ENCODE results near the gene TMX1.

Gene TMX1

DNA sequence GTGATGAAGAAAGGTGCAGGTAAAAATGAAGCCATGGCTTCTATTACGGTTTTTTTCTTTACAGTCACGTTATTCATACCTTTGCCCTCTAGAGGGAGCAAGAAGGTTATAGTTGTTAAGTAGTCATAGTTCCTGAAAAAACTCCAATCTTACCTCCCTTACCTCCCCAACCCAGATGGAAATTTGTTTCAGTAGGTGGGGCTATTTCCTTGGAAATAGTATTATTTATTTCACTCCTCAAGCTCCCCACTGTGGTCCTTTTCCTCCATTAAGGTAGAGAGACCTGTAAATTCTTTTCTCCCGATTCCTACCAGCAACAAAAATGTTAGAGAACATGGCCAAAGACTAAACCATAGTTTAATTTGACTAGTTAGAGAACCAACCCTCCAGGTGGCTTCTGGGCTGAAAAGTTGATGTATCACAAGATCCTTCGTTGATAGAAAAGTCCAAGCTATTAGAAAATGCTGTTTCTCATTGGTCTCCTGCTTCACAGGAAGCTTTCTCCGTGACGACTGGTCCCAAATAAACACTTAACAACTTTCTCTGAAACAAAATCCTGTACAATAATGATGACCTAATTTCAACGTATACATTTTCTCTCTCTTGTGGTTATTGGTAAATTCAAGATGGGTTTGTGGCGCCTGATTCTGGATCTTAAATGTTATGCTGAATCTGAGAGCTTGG lies 43.5 kb downstream of the TMX1 start:
- Histone ChIP-seq H3K9me3 (ENCODE audit: control insufficient read depth, insufficient read depth, low read length) (no peaks in the 10 kb centered on the region), H3K4me1 (ENCODE audit: control insufficient read depth, insufficient read depth, low read length) (no peaks in the 10 kb centered on the region), H3K27me3 (ENCODE audit: control insufficient read depth, insufficient read depth, low read length) (no peaks in the 10 kb centered on the region), H3K9ac (ENCODE audit: low read depth, low read length) (no peak overlapping the region), H3K4me3 (ENCODE audit: low read depth, low read length) (no peak overlapping the region), H3K36me3 (ENCODE audit: control insufficient read depth, insufficient read depth, low read length) (peaks cover 4% of the 10 kb centered on the region)

GRCh38 chr14:51284241-51284640 lies 44.2 kb downstream of the TMX1 start:
- no peak overlapping the region for H3K9ac ChIP-seq (ENCODE audit: low read depth, low read length)
- no peaks in the 10 kb centered on the region for H3K27me3 ChIP-seq (ENCODE audit: control insufficient read depth, insufficient read depth, low read length)
- H3K9me3 ChIP-seq (ENCODE audit: control insufficient read depth, insufficient read depth, low read length) = no peaks in the 10 kb centered on the region
- H3K4me1 ChIP-seq (ENCODE audit: control insufficient read depth, insufficient read depth, low read length) = no peaks in the 10 kb centered on the region
- H3K4me3 ChIP-seq (ENCODE audit: low read depth, low read length) = no peak overlapping the region
- peaks cover 4% of the 10 kb centered on the region for H3K36me3 ChIP-seq (ENCODE audit: control insufficient read depth, insufficient read depth, low read length)

DNA sequence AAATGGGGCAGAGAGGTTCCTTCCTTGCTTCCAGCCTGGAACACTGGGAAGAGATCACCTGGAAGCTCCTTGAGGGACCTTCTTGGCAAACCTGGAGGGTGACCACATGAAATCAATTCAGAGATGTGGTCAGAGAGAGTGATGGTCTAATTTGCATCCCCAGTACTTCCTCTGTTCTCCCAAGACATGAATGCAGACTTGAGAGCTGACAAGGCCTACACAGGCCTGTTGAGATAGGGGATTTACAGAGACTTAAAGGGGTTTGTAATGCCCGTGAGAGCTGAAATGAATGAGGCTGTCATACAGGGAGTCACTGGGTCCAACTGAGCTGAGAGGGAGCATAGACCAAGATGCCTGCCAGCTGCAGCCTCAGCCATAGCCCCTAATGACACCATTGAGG lies 45.1 kb downstream of the TMX1 start:
- Histone ChIP-seq H3K27me3 (ENCODE audit: control insufficient read depth, insufficient read depth, low read length) (no peaks in the 10 kb centered on the region), H3K4me3 (ENCODE audit: low read depth, low read length) (no peak overlapping the region), H3K4me1 (ENCODE audit: control insufficient read depth, insufficient read depth, low read length) (no peaks in the 10 kb centered on the region), H3K9me3 (ENCODE audit: control insufficient read depth, insufficient read depth, low read length) (no peaks in the 10 kb centered on the region), H3K36me3 (ENCODE audit: control insufficient read depth, insufficient read depth, low read length) (peaks cover 4% of the 10 kb centered on the region), H3K9ac (ENCODE audit: low read depth, low read length) (no peak overlapping the region)

DNA sequence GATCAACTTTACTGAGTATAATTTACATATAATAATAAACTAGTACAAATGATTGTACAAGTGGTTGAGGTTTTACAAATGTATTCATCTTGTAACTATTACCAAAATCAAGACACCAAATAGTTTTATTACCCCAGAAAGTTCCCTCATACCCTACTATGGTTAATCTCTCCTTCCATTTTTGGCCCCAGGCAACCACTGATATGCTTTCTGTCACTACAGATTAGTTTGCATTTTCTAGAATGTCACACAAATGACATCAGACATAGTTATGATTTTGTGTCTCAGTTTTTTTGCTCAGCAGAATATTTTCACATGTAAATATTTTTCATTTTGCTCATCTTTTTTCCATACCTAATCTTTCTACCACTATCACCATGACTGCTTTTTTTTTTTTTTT lies 49.1 kb downstream of the TMX1 start:
- no peaks in the 10 kb centered on the region for H3K27me3 ChIP-seq (ENCODE audit: control insufficient read depth, insufficient read depth, low read length)
- H3K4me3 ChIP-seq (ENCODE audit: low read depth, low read length) = no peak overlapping the region
- H3K36me3 ChIP-seq (ENCODE audit: control insufficient read depth, insufficient read depth, low read length) = peaks cover 4% of the 10 kb centered on the region
- H3K9ac ChIP-seq (ENCODE audit: low read depth, low read length) = no peak overlapping the region
- no peaks in the 10 kb centered on the region for H3K9me3 ChIP-seq (ENCODE audit: control insufficient read depth, insufficient read depth, low read length)
- H3K4me1 ChIP-seq (ENCODE audit: control insufficient read depth, insufficient read depth, low read length) = no peaks in the 10 kb centered on the region

GRCh38 chr14:51290132-51290531 lies 50.1 kb downstream of the TMX1 start:
- H3K9me3 ChIP-seq (ENCODE audit: control insufficient read depth, insufficient read depth, low read length) = no peaks in the 10 kb centered on the region
- H3K4me1 ChIP-seq (ENCODE audit: control insufficient read depth, insufficient read depth, low read length) = no peaks in the 10 kb centered on the region
- no peaks in the 10 kb centered on the region for H3K27me3 ChIP-seq (ENCODE audit: control insufficient read depth, insufficient read depth, low read length)
- H3K4me3 ChIP-seq (ENCODE audit: low read depth, low read length) = no peak overlapping the region
- H3K36me3 ChIP-seq (ENCODE audit: control insufficient read depth, insufficient read depth, low read length) = peaks cover 4% of the 10 kb centered on the region
- H3K9ac ChIP-seq (ENCODE audit: low read depth, low read length) = no peak overlapping the region

DNA sequence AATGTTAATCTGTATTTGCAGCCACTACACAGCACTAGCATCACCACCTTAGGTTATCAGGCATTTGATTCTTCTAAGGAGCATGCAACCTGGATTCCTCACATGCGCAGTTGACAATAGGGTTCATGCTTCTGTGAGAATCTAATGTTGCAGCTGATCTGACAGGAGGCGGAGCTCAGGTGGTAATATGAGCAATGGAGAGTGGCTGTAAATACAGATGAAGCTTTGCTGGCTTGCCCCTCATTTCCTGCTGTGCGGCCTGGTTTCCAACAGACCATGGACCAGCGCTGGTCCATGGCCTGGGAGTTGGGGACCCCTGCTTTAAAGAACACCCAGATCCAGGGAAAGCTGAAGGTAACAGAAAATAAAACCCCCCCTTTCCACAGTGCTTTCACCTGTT lies 51.0 kb downstream of the TMX1 start:
- H3K4me3 ChIP-seq (ENCODE audit: low read depth, low read length) = no peak overlapping the region
- H3K36me3 ChIP-seq (ENCODE audit: control insufficient read depth, insufficient read depth, low read length) = peaks cover 2% of the 10 kb centered on the region
- no peak overlapping the region for H3K9ac ChIP-seq (ENCODE audit: low read depth, low read length)
- no peaks in the 10 kb centered on the region for H3K4me1 ChIP-seq (ENCODE audit: control insufficient read depth, insufficient read depth, low read length)
- no peaks in the 10 kb centered on the region for H3K27me3 ChIP-seq (ENCODE audit: control insufficient read depth, insufficient read depth, low read length)
- H3K9me3 ChIP-seq (ENCODE audit: control insufficient read depth, insufficient read depth, low read length) = no peaks in the 10 kb centered on the region

GRCh38 chr14:51293149-51293911 lies 53.3 kb downstream of the TMX1 start:
- Histone ChIP-seq H3K4me3 (ENCODE audit: low read depth, low read length) (no peak overlapping the region), H3K9me3 (ENCODE audit: control insufficient read depth, insufficient read depth, low read length) (no peaks in the 10 kb centered on the region), H3K36me3 (ENCODE audit: control insufficient read depth, insufficient read depth, low read length) (no peaks in the 10 kb centered on the region), H3K4me1 (ENCODE audit: control insufficient read depth, insufficient read depth, low read length) (no peaks in the 10 kb centered on the region), H3K27me3 (ENCODE audit: control insufficient read depth, insufficient read depth, low read length) (no peaks in the 10 kb centered on the region), H3K9ac (ENCODE audit: low read depth, low read length) (no peak overlapping the region)

- Histone ChIP-seq H3K9ac (ENCODE audit: low read depth, low read length) (no peak overlapping the region), H3K9me3 (ENCODE audit: control insufficient read depth, insufficient read depth, low read length) (no peaks in the 10 kb centered on the region), H3K4me1 (ENCODE audit: control insufficient read depth, insufficient read depth, low read length) (no peaks in the 10 kb centered on the region), H3K36me3 (ENCODE audit: control insufficient read depth, insufficient read depth, low read length) (no peaks in the 10 kb centered on the region), H3K4me3 (ENCODE audit: low read depth, low read length) (no peak overlapping the region), H3K27me3 (ENCODE audit: control insufficient read depth, insufficient read depth, low read length) (no peaks in the 10 kb centered on the region)
These were observed 53.9 kb downstream of the TMX1 start for GRCh38 chr14:51293912-51294389.

DNA sequence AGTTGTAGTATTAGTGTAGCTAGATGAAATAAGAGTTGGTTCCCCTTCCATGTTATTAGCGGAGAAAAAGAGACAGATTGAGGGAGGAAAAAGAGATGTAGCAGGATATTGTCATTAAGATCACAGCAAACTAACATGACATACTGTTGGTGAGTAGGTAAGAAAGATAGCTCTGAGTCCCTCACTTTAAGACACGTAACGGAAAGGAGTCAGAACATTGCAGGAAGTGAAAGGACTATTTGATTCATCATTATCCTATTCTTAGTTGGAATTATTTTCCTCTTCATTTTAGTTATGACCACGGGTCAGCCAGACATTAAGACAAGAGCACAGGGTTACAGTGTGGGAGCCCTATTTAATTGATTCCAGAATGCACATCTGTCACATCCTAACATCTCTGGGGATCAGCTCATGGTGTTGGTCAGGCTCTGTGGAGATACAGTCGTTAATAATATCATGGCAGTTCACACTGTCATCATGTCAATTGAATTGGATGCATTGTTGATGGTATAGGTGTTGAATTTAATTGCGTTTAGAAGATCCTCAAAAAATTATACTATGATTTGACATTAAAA lies 55.0 kb downstream of the TMX1 start:
- Histone ChIP-seq H3K4me3 (ENCODE audit: low read depth, low read length) (no peak overlapping the region), H3K9ac (ENCODE audit: low read depth, low read length) (no peak overlapping the region), H3K4me1 (ENCODE audit: control insufficient read depth, insufficient read depth, low read length) (no peaks in the 10 kb centered on the region), H3K36me3 (ENCODE audit: control insufficient read depth, insufficient read depth, low read length) (no peaks in the 10 kb centered on the region), H3K27me3 (ENCODE audit: control insufficient read depth, insufficient read depth, low read length) (no peaks in the 10 kb centered on the region), H3K9me3 (ENCODE audit: control insufficient read depth, insufficient read depth, low read length) (no peaks in the 10 kb centered on the region)

DNA sequence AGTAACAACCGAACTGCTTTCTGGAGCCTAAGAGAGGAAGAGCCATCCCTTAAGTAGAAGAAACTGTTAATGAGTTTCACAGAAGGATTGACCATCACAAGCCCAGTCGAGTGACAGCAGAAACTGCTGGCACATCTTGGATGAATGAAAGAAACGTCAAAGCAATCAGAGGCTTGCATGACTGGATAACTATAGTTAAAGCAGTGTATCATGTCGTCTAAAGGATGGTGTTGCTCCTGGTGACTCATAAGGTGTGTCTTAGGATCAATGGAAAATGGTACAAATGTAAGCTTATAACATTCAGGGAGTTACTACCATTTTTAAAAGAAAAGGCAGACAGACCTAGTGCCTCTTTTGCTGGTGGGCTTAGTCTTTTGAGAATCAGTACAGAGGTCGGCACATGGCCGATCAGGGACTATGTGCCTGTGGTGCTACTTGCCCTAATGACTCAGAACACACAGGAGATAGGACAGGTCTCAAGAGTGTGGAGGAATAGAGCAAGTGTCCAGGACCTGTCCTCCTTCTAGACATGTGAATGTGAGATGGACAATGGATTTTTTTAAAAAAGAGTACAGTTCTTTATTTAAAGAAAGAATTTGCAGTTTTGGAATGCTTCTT lies 55.7 kb downstream of the TMX1 start:
- no peaks in the 10 kb centered on the region for H3K27me3 ChIP-seq (ENCODE audit: control insufficient read depth, insufficient read depth, low read length)
- no peak overlapping the region for H3K4me3 ChIP-seq (ENCODE audit: low read depth, low read length)
- no peaks in the 10 kb centered on the region for H3K36me3 ChIP-seq (ENCODE audit: control insufficient read depth, insufficient read depth, low read length)
- no peaks in the 10 kb centered on the region for H3K4me1 ChIP-seq (ENCODE audit: control insufficient read depth, insufficient read depth, low read length)
- H3K9me3 ChIP-seq (ENCODE audit: control insufficient read depth, insufficient read depth, low read length) = no peaks in the 10 kb centered on the region
- H3K9ac ChIP-seq (ENCODE audit: low read depth, low read length) = no peak overlapping the region

- H3K27me3 ChIP-seq (ENCODE audit: control insufficient read depth, insufficient read depth, low read length) = no peaks in the 10 kb centered on the region
- H3K9me3 ChIP-seq (ENCODE audit: control insufficient read depth, insufficient read depth, low read length) = no peaks in the 10 kb centered on the region
- no peak overlapping the region for H3K4me3 ChIP-seq (ENCODE audit: low read depth, low read length)
- H3K9ac ChIP-seq (ENCODE audit: low read depth, low read length) = no peak overlapping the region
- no peaks in the 10 kb centered on the region for H3K36me3 ChIP-seq (ENCODE audit: control insufficient read depth, insufficient read depth, low read length)
- no peaks in the 10 kb centered on the region for H3K4me1 ChIP-seq (ENCODE audit: control insufficient read depth, insufficient read depth, low read length)
These were observed 57.0 kb downstream of the TMX1 start for GRCh38 chr14:51297066-51297465.

Measured in iPS-15b (cell line).